Activated T-cell treated with anti-CD3 and anti-CD28 coated beads, Interleukin-2, amount 50 U/mL, for 72 hours (primary cell): ENCODE data around the gene CCL18. TPM values are rescaled to one million over a fixed set of nuclear protein-coding genes. Genes with fewer than 3 reads are reported as not detected.
A peak's percentile ranks its signal among the peaks of the same experiment; 100 is the strongest.
"Not testable (repeated sequence)": the region's sequence is repeated elsewhere in the genome, so short reads cannot be mapped to it uniquely, and the experiment has no call there.

Experiments used
- ATAC-seq, 2 donors: fragments of 150-1000 bp; cut with Tn5 transposase; replicated peaks in 1 of 2; 2 replicates each; pipeline ENCODE4 v1.10.0; 2021; ENCODE audit warnings: moderate library complexity in 2 of 2, mild to moderate bottlenecking in 1 of 2
- DNase-seq, 2 donors: peaks; one replicate each; pipeline ENCODE4 v3.0.0; 2021 to 2022; ENCODE audit warnings: mixed read lengths in 1 of 2
- H3K27ac Mint-ChIP-seq: one replicate; pipeline ENCODE4 v1.8.0; 2022; ENCODE audit warnings: mild to moderate bottlenecking, moderate library complexity, mixed read lengths
- H3K27me3 Mint-ChIP-seq: one replicate; pipeline ENCODE4 v1.8.0; 2022; ENCODE audit warnings: low read depth, mixed read lengths
- H3K36me3 Mint-ChIP-seq, 2 donors: one replicate each; pipeline ENCODE4 v1.8.0; 2022; ENCODE audit warnings: mixed read lengths in 2 of 2, mild to moderate bottlenecking in 1 of 2; ENCODE audit not compliant: insufficient read depth in 2 of 2
- H3K4me1 Mint-ChIP-seq: one replicate; pipeline ENCODE4 v1.8.0; 2022; ENCODE audit warnings: low read depth, mixed read lengths
- H3K4me3 Mint-ChIP-seq, 2 donors: one replicate each; pipeline ENCODE4 v1.8.0; 2022; ENCODE audit warnings: mild to moderate bottlenecking in 2 of 2, mixed read lengths in 2 of 2, moderate library complexity in 2 of 2
- H3K9me3 Mint-ChIP-seq, 2 donors: one replicate each; pipeline ENCODE4 v1.8.0; 2022; ENCODE audit warnings: mixed read lengths in 2 of 2
- total RNA-seq, 2 donors: library from RNA; stranded (reverse); gene quantifications; one replicate each; pipeline ENCODE4 v1.2.3, GENCODE V29; 2022

CCL18 gene
- total RNA-seq, 2 donors from 2014 or later: 0.48 to 1.5 TPM

DNA sequence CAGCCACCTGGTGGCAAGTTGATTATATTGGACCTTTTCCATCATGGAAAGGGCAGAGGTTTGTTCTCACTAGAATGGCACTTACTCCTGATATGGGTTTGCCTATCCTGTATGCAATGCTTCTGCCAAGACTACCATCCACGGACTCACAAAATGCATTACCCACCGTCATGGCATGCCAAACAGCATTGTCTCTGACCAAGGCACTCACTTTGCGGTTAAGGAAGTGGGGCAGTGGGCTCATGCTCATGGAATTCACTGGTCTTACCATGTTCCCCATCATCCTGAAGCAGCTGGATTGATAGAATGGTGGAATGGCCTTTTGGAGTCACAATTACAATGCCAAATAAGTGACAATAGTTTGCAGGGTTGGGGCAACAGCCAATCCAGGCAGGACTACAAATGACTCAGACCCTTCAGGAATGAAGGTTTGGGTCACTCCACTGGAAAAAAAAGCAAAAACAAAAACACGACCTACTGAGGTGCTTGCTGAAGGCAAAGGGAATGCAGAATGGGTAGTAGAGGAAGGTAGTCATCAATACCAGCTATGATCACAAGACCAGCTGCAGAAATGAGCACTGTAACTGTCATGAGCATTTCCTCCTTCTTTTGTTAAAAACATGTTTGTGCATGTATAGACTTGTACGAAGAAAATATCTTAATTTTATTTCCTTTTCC, 51.0 kb downstream of the CCL18 start:
- not testable (repeated sequence) for H3K4me3 Mint-ChIP-seq, H3K27ac Mint-ChIP-seq, H3K36me3 Mint-ChIP-seq, DNase-seq, ATAC-seq
- H3K4me1 Mint-ChIP-seq: peaks cover 23% of the 10 kb centered on the region
- H3K27me3 Mint-ChIP-seq: peaks cover 55% of the 10 kb centered on the region
- peaks cover 3 to 11% of the 10 kb centered on the region in 2 donors for H3K9me3 Mint-ChIP-seq

DNA sequence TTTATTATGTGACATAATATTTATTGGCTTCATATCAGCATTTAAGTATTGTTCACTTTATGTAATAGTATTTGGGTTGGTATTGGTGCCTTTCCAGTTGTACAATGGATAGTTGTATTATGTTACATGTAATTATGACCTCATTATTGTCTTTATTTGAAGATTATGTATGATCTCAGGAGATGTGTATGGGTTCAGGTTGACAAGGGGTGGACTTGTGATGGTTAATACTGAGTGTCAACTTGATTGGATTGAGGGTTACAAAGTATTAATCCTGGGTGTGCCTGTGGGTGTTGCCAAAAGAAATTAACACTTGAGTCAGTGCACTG, 51.5 kb downstream of the CCL18 start:
- not testable (repeated sequence) for H3K36me3 Mint-ChIP-seq, ATAC-seq, H3K27ac Mint-ChIP-seq, DNase-seq
- peaks cover 60% of the 10 kb centered on the region for H3K27me3 Mint-ChIP-seq
- peaks cover 28% of the 10 kb centered on the region for H3K4me1 Mint-ChIP-seq
- H3K9me3 Mint-ChIP-seq: peaks cover 3 to 11% of the 10 kb centered on the region in 2 donors
- peak overlapping the region in 1 of 2 donors; percentile 33 for H3K4me3 Mint-ChIP-seq

DNA sequence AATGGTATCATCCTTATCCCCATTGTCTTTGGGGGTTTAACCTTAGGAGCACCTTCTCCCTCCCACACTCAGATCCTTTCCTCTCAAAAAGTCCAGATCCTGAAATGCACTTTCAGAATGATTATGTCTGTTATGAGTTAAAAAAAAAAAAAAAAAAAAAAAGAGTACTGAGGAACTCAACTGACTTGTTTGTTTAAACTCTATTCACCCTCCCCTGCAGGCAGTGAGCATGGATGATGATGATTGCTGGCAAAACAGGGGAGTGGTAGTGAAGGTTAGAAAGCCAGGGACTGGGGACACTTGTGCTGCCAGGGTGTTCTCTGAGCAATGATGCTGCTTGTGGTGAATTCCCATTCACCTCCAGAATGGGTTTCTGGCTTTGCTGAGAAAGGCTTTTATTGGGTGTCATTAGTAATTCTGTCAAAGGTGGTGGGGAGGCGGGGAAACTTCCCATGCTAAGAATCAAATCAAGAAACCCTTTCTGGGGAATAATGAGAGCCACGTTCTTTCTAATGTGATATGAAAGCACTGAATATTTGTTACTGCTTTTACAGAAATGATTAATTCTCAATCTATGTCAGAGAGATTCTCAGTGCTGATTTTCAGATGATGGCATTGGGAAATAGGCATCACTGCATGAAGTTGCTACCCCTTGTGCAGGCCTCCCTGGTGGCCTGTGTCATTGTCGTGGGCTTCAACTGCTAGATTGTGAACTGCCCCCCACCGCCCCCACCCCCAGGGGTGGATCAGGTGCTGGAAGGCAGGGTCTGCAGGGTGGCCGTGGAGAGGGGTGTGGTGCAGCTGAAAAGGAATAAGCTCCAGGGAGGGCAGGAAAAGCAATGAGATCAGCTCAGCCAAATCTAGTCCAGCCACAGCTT, 53.7 kb downstream of the CCL18 start:
- ATAC-seq: peak; percentile 86

DNA sequence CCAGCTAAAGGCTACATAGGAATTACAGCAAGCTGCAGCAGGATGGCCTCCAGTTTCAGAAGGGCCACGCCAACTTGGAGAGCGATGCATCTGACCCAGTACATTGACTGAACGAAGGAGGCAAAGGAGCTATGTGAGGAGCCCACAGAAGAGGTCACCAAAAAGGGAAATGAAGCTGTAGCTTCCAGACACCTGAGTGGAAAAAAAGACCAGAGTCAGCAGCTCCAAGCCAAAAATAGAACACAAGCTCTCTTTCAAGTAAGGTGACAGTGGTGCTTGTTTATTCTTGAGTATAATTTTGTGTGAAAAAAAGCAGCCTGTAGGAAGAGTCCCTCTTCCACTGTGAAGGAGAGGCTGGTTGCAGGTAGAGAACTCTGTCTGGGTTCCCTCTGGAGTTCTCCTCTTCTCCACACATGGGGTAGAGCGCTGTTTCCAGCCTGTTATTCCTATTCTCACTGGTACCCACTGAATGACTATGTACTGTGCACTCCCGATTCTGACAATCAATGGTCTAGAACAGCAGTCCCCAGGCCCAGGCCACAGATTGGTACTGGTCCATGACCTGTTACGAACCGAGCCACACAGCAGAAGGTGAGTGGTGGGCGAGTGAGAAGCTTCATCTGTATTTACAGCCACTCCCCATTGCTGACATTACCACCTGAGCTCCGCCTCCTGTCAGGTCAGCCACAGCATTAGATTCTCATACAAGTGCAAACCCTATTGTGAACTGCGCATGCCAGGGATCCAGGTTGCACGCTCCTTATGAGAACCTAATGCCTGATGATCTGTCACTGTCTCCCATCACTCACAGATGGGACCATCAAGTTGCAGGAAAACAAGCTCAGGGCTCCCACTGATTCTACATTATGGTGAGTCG, 54.6 kb downstream of the CCL18 start:
- no peak for ATAC-seq
- Mint-ChIP-seq H3K9me3 (peaks cover 2 to 4% of the 10 kb centered on the region in 2 donors), H3K27me3 (peaks cover 67% of the 10 kb centered on the region), H3K4me1 (peaks cover 30% of the 10 kb centered on the region), H3K27ac (no peak overlapping the region), H3K4me3 (peak overlapping the region; percentile 50 to 63), H3K36me3 (peaks cover 2 to 4% of the 10 kb centered on the region in 2 donors)
- DNase-seq: no peak

More for the DNA sequence above, 53.7 kb downstream of the CCL18 start:
- DNase-seq: peak; percentile 42 to 50
- H3K9me3 Mint-ChIP-seq: peaks cover 3 to 4% of the 10 kb centered on the region in 2 donors
- H3K4me3 Mint-ChIP-seq: peak overlapping the region; percentile 50 to 63
- H3K27me3 Mint-ChIP-seq: peaks cover 60% of the 10 kb centered on the region
- H3K27ac Mint-ChIP-seq: peak overlapping the region; percentile 89
- peaks cover 30% of the 10 kb centered on the region for H3K4me1 Mint-ChIP-seq
- peaks cover 3 to 5% of the 10 kb centered on the region in 2 donors for H3K36me3 Mint-ChIP-seq

DNA sequence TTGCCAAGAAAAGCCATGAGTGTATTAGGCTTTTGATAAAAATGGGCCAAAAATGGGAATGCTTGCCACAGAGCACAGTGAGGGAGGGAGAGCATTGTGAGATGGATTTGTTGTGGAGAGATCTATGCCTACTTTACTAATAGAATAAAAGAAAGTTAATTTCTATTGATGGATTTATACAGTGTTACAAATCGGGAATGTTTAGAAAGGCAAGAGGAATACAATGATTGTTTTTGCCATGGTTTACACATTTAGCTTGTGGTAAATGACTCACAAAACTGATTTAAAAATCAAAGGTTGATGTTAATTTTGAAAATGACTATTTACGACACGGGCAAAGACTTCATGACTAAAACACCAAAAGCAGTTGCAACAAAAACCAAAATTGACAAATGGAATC, 56.1 kb downstream of the CCL18 start:
- Mint-ChIP-seq H3K27ac (peak overlapping the region; percentile 64), H3K4me1 (peaks cover 30% of the 10 kb centered on the region), H3K36me3 (peaks cover 2 to 4% of the 10 kb centered on the region in 2 donors), H3K9me3 (peaks cover 0 to 4% of the 10 kb centered on the region in 2 donors), H3K4me3 (peak overlapping the region in 1 of 2 donors; percentile 71), H3K27me3 (peaks cover 64% of the 10 kb centered on the region)
- DNase-seq (no peak), ATAC-seq (no peak)

DNA sequence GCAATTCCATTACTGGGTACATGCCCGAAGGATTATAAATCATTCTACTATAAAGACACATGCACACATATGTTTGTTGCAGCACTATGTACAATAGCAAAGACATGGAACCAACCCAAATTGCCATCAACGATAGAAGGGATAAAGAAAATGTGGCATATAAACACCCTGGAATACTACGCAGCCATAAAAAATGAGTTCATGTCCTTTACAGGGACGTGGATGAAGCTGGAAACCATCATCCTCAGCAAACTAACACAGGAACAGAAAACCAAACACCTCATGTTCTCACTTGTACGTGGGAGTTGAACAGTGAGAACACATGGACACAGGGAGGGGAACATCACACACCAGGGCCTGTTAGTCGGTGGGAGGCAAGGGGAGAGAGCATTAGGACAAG, 57.0 kb downstream of the CCL18 start:
- not testable (repeated sequence) for DNase-seq, ATAC-seq, H3K4me3 Mint-ChIP-seq, H3K9me3 Mint-ChIP-seq
- Mint-ChIP-seq H3K27ac (peak overlapping the region; percentile 64), H3K27me3 (peaks cover 65% of the 10 kb centered on the region), H3K36me3 (peaks cover 8 to 12% of the 10 kb centered on the region in 2 donors), H3K4me1 (peaks cover 30% of the 10 kb centered on the region)

Other genes starting within 250 kb of the CCL18 start
- 1 to 10 TPM in 1 of 2 donors, under 1 TPM in 1; 0.46 to 1.8 TPM for gene HEATR9, start 195.4 kb upstream of the CCL18 start, total RNA-seq
- 100 to 1,000 TPM in 1 of 2 donors, 10 to 100 TPM in 1; 63.3 to 178 TPM for gene CCL5, start 183.9 kb upstream of the CCL18 start, total RNA-seq
- 1 to 10 TPM; 7.6 to 8.4 TPM for gene RDM1, start 133.5 kb upstream of the CCL18 start, total RNA-seq
- gene LYZL6, start 120.6 kb upstream of the CCL18 start, total RNA-seq: not detected
- gene CCL16, start 82.8 kb upstream of the CCL18 start, total RNA-seq: not detected
- not detected for gene CCL14, start 77.5 kb upstream of the CCL18 start, total RNA-seq
- not detected for gene CCL15, start 62.7 kb upstream of the CCL18 start, total RNA-seq
- gene CCL23, start 46.3 kb upstream of the CCL18 start, total RNA-seq: not detected
- 100 to 1,000 TPM in 1 of 2 donors, 10 to 100 TPM in 1; 79.6 to 336 TPM for gene CCL3, start 25.9 kb downstream of the CCL18 start, total RNA-seq
- 100 to 1,000 TPM in 1 of 2 donors, 10 to 100 TPM in 1; 63.9 to 200 TPM for gene CCL4, start 39.6 kb downstream of the CCL18 start, total RNA-seq
- 10 to 100 TPM; 10.8 to 21.4 TPM for gene TBC1D3B, start 112.4 kb downstream of the CCL18 start, total RNA-seq
- gene CCL3L1, start 132.5 kb downstream of the CCL18 start, total RNA-seq: 10 to 100 TPM in 1 of 2 donors, 1 to 10 TPM in 1; 7.0 to 55.5 TPM
- 10 to 100 TPM in 1 of 2 donors, 1 to 10 TPM in 1; 9.1 to 77.2 TPM for gene CCL4L2, start 146.8 kb downstream of the CCL18 start, total RNA-seq
- 1 to 10 TPM; 2.5 to 3.1 TPM for gene TBC1D3I, start 200.3 kb downstream of the CCL18 start, total RNA-seq